ENCODE data around the gene ISOC2. TPM values are rescaled to one million over a fixed set of nuclear protein-coding genes. Genes with fewer than 3 reads are reported as not detected.
A peak's percentile ranks its signal among the peaks of the same experiment; 100 is the strongest.

Gene ISOC2
- total and polyA plus RNA-seq, 9 of the 15 experiments (the other 6 are each of a cell fraction or from before 2014, with no cell fraction given): 1.2 to 229 (median 58.3) TPM

DNA sequence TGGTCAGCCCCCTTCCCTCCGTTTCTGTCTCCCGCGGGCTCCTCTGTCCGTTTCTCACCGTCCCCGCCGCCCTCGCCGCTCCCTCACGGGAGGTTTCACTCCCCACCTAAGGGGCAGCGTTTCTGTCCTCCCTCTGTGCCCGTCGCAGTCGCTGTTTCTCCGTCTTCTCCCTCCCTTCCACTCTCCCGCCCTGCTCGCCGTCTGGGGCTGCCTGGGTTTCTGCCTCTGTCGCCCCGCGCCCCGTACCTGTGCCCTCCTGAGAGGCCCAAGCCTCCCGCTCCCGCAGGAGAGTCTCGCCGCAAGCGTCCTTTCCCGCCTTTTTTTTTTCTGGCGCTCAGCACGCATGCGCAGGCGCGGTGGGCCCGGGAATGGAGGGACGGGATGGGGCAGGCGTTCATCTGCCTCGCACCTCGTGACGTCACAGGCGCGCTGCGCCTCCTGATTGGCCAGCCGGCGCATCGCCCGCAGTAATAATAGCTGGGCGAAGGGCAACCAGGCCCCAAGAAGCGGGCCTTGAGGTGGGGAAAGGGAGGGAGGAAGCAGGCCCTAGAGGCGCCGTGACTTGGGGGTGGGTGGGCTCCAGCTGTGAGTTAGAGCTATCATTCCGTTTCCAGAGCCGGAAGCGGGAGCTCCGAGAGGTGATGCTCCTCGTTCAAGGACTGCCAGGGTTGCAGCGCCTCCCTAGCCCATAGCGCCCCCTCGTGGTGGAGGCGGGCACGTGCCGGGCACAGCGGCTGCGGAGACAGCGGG is 42.2 kb upstream of the ISOC2 start (continued):
- TF ChIP-seq HDAC2 (IDR thresholded peaks at IDR 0.05) (peak; percentile 66; the same call in 1 of the 2 replicates), KAT7 (CRISPR knock-in tag; IDR thresholded peaks at IDR 0.05; ENCODE audit: borderline replicate concordance) (peak; percentile 100), KDM1A (IDR thresholded peaks at IDR 0.05) (peak in 1 of 2 experiments; percentile 57; a peak in 1 of 4 replicates), MCM5 (IDR thresholded peaks at IDR 0.05; ENCODE audit: low read depth) (no peak), FOXA1 (IDR thresholded peaks at IDR 0.05; ENCODE audit: borderline replicate concordance) (no peak), KLF10 (CRISPR knock-in tag; IDR thresholded peaks at IDR 0.05) (no peak), KDM4B (IDR thresholded peaks at IDR 0.05; ENCODE audit: borderline replicate concordance in 2 of 2, low read depth in 1 of 2) (peak in 1 of 2 experiments; percentile 21; a peak in 1 of 4 replicates), NFE2 (IDR thresholded peaks at IDR 0.05; ENCODE audit: low read depth) (no peak), TFAM (CRISPR knock-in tag; conservative IDR thresholded peaks at IDR 0.05) (no peak), ZBTB7A (IDR thresholded peaks at IDR 0.05; ENCODE audit: borderline replicate concordance, control insufficient read depth, low read depth, low read length) (peak; percentile 94), ZNF384 (IDR thresholded peaks at IDR 0.05; ENCODE audit: low read depth, low read length) (peak; percentile 97), XRCC4 (IDR thresholded peaks at IDR 0.05; ENCODE audit: extremely low read depth, insufficient read depth, insufficient read length) (no peak), ZNF143 (CRISPR knock-in tag; IDR thresholded peaks at IDR 0.05) (peak; percentile 72), ZNF507 (tag; conservative IDR thresholded peaks at IDR 0.05) (no peak)
- TF ChIP-seq, protein P1, sequence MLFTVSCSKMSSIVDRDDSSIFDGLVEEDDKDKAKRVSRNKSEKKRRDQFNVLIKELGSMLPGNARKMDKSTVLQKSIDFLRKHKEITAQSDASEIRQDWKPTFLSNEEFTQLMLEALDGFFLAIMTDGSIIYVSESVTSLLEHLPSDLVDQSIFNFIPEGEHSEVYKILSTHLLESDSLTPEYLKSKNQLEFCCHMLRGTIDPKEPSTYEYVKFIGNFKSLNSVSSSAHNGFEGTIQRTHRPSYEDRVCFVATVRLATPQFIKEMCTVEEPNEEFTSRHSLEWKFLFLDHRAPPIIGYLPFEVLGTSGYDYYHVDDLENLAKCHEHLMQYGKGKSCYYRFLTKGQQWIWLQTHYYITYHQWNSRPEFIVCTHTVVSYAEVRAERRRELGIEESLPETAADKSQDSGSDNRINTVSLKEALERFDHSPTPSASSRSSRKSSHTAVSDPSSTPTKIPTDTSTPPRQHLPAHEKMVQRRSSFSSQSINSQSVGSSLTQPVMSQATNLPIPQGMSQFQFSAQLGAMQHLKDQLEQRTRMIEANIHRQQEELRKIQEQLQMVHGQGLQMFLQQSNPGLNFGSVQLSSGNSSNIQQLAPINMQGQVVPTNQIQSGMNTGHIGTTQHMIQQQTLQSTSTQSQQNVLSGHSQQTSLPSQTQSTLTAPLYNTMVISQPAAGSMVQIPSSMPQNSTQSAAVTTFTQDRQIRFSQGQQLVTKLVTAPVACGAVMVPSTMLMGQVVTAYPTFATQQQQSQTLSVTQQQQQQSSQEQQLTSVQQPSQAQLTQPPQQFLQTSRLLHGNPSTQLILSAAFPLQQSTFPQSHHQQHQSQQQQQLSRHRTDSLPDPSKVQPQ (CRISPR knock-in tag; IDR thresholded peaks at IDR 0.05; ENCODE audit: borderline replicate concordance): no peak
- TF ChIP-seq, protein P2, sequence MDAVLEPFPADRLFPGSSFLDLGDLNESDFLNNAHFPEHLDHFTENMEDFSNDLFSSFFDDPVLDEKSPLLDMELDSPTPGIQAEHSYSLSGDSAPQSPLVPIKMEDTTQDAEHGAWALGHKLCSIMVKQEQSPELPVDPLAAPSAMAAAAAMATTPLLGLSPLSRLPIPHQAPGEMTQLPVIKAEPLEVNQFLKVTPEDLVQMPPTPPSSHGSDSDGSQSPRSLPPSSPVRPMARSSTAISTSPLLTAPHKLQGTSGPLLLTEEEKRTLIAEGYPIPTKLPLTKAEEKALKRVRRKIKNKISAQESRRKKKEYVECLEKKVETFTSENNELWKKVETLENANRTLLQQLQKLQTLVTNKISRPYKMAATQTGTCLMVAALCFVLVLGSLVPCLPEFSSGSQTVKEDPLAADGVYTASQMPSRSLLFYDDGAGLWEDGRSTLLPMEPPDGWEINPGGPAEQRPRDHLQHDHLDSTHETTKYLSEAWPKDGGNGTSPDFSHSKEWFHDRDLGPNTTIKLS (IDR thresholded peaks at IDR 0.05; ENCODE audit: borderline replicate concordance, low read depth): peak; percentile 88
- TF ChIP-seq, protein P3, sequence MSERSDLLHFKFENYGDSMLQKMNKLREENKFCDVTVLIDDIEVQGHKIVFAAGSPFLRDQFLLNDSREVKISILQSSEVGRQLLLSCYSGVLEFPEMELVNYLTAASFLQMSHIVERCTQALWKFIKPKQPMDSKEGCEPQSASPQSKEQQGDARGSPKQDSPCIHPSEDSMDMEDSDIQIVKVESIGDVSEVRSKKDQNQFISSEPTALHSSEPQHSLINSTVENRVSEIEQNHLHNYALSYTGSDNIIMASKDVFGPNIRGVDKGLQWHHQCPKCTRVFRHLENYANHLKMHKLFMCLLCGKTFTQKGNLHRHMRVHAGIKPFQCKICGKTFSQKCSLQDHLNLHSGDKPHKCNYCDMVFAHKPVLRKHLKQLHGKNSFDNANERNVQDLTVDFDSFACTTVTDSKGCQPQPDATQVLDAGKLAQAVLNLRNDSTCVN (CRISPR knock-in tag; IDR thresholded peaks at IDR 0.05): no peak
- TF ChIP-seq, protein P4, sequence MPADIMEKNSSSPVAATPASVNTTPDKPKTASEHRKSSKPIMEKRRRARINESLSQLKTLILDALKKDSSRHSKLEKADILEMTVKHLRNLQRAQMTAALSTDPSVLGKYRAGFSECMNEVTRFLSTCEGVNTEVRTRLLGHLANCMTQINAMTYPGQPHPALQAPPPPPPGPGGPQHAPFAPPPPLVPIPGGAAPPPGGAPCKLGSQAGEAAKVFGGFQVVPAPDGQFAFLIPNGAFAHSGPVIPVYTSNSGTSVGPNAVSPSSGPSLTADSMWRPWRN (IDR thresholded peaks at IDR 0.05; ENCODE audit: low read depth): 0 out of 2 replicates have a peak, but pooled peaks have one; percentile 25
- TF ChIP-seq, protein P5, sequence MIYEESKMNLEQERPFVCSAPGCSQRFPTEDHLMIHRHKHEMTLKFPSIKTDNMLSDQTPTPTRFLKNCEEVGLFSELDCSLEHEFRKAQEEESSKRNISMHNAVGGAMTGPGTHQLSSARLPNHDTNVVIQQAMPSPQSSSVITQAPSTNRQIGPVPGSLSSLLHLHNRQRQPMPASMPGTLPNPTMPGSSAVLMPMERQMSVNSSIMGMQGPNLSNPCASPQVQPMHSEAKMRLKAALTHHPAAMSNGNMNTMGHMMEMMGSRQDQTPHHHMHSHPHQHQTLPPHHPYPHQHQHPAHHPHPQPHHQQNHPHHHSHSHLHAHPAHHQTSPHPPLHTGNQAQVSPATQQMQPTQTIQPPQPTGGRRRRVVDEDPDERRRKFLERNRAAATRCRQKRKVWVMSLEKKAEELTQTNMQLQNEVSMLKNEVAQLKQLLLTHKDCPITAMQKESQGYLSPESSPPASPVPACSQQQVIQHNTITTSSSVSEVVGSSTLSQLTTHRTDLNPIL (CRISPR knock-in tag; IDR thresholded peaks at IDR 0.05): no peak
